Measurements from ENCODE around the gene EPHB1. TPM values are rescaled to one million over a fixed set of nuclear protein-coding genes. Genes with fewer than 3 reads are reported as not detected.

EPHB1 gene
- total and polyA plus RNA-seq, 2 of the 13 experiments (the other 11 are each of a cell fraction or from before 2014, with no cell fraction given), result 0.07 to 0.21 TPM

GRCh38 chr3:134903837-134904236, 108.8 kb downstream of the EPHB1 start:
- H3K36me3 ChIP-seq (replicated peaks in 1 of 2; ENCODE audit: control insufficient read depth in 1 of 2, insufficient read depth in 2 of 2, low read length in 2 of 2), result no peaks in the 10 kb centered on the region
- TF ChIP-seq ARNT (IDR thresholded peaks at IDR 0.05) (no peak), PCBP1 (IDR thresholded peaks at IDR 0.05; ENCODE audit: borderline replicate concordance, low read depth, low read length) (no peak), CBX1 (IDR thresholded peaks at IDR 0.05; ENCODE audit: low read depth) (no peak), ZNF567 (CRISPR knock-in tag; IDR thresholded peaks at IDR 0.05; ENCODE audit: borderline replicate concordance) (no peak), TBL1XR1 (IDR thresholded peaks at IDR 0.05; ENCODE audit: borderline replicate concordance, low read length, partially characterized antibody) (no peak), BRCA1 (CRISPR knock-in tag; IDR thresholded peaks at IDR 0.05) (no peak), ZHX1 (CRISPR knock-in tag; IDR thresholded peaks at IDR 0.05; ENCODE audit: low read depth) (no peak), CBX5 (CRISPR knock-in tag; IDR thresholded peaks at IDR 0.05; ENCODE audit: borderline replicate concordance) (no peak), BORCS8-MEF2B (CRISPR knock-in tag; IDR thresholded peaks at IDR 0.05) (no peak)
- H3K27me3 ChIP-seq (ENCODE audit: control insufficient read depth in 1 of 2, insufficient read depth in 2 of 2, low read length in 2 of 2), result no peaks in the 10 kb centered on the region
- no peak for ATAC-seq
- H3K4me1 ChIP-seq (ENCODE audit: insufficient read depth, low read length), result no peaks in the 10 kb centered on the region
- H3K4me2 ChIP-seq (ENCODE audit: low read depth, low read length), result no peak overlapping the region
- H3K4me3 ChIP-seq (replicated peaks in 1 of 3; ENCODE audit: insufficient read depth in 1 of 3, low read depth in 2 of 3, low read length in 3 of 3), result no peak overlapping the region
- FAIRE-seq, result no peak
- H3K79me2 ChIP-seq (ENCODE audit: insufficient read depth, low read length), result no peaks in the 10 kb centered on the region
- H4K20me1 ChIP-seq (ENCODE audit: insufficient read depth, low read length), result no peaks in the 10 kb centered on the region
- no peak overlapping the region for H3K9ac ChIP-seq (ENCODE audit: insufficient read depth, low read depth, low read length)
- no peak for DNase-seq (ENCODE audit: low spot score)
- 13% methylated on average over 2 of the region's 4 CpGs for WGBS (ENCODE audit: low lambda C conversion rate)
- intact Hi-C loops (cut with micrococcal nuclease; ENCODE audit: unreplicated experiment), result no loop called here
- no peak overlapping the region for H2AFZ ChIP-seq (ENCODE audit: low read length)
- in situ Hi-C loops (cut with HindIII; ENCODE audit: extremely low pct_ligation_motif_present, low pct_unique_long_range_greater_than_20kb), result no loop called here
- H3K27ac ChIP-seq (ENCODE audit: extremely low read length, insufficient read depth, low read length), result no peak overlapping the region
- ChIA-PET CTCF (ENCODE audit: low intra/inter-chr PET ratio, low total read pairs) (no interaction called here), POLR2A (no interaction called here)
- H3K9me3 ChIP-seq (ENCODE audit: low read length), result no peaks in the 10 kb centered on the region
- no TSS peak for BruUV-seq (replicated peaks)
